ENCODE measurements around the gene FN3KRP.

Gene FN3KRP

DNA sequence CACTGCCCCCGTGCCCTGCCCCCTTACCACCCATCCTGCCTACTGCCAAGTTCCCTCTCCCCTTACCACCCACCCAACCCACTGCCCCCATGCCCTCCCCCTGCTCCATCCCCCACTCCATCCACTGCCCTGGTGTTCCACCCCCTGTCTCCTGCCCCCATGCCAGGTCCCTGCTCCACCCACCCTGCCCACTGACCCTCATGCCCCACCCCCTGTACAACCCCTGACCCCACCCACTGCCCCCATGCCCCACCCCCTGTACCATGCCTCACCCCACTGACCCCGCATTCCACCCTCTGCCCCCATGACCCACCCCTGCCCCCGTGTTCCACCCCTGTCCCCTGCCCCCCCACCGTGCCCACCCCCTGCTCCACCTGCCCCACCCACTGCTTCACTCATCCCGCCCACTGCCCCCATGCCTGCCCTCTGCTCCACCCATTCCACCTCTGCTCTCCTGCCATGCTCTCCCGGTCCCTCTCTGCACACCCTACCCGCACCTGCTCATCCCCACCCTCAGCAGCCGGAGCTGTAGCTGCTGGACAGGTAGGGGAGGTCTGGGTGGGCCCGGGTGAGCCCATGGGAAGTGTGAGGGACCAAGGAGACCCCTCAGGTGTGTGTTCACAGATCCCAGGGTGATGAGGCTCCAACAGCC is 7.4 kb upstream of the FN3KRP start:
- no peak for DNase-seq (ENCODE audit: low read depth in 2 of 2)

- no peak for DNase-seq (ENCODE audit: low read depth in 2 of 2)
Observed at GRCh38 chr17:82709676-82710498, 6.6 kb upstream of the FN3KRP start.

DNA sequence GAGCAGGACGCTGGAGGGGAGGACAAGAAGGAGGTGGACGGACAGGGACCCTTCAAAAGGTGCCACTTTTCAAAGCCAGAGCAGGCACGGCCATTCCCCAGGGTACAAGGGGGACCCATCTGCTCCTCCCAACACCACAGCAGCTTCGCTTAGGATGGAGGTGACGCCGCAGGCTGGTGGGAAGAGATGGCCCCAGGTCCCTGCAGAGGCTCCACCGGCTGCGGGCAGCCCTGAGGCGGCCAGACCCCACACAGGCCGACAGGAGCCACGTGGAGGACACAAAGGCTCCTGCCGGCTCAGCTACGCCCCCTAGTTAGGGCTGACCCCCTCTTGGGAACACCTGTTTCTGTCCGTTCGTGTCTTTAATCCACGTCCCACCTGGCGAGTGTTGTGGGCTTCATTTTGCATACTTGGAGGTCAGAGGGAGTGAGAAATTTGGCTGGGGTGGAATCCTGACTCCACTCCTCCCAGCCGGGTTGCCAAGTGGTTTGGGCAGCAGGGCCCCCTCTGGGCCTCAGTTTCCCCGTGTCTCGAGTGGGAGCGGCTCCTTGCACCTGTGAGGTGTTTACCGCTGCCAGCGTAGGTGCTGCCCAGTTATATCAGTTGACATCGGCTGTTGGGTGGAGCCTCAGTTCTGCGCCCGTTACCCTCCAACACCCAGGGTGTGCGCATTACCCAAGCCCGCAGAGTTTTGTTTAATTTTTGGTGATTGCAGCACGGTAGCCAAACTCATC is 5.8 kb upstream of the FN3KRP start:
- no peak for DNase-seq (ENCODE audit: low read depth in 2 of 2)

DNA sequence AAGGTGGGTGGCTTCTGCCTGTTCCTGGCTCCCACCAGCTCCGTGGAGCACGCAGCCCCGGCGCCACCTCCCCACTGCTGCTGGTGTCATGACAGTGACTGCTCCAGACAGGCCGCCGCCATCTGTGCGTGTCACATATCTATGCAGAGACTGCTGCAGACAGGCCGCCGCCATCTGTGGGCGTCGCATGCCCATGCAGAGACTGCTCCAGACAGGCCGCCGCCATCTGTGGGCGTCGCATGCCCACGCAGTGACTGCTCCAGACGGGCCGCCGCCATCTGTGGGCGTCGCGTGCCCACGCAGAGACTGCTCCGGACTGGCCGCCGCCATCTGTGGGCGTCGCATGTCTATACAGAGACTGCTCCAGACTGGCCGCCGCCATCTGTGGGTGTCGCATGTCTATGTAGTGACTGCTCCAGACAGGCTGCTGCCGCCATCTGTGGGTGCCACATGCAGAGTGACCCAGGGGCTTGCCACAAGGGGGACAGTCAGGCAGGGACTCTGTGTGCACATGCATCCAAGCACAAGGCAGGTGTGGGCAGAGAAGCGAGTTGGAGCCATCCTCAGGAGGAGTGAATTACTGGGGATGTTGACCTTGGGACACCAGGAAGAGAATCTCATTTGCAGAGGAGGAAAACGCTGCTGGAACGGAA is 3.3 kb upstream of the FN3KRP start:
- no peak for DNase-seq (ENCODE audit: low read depth in 2 of 2)

DNA sequence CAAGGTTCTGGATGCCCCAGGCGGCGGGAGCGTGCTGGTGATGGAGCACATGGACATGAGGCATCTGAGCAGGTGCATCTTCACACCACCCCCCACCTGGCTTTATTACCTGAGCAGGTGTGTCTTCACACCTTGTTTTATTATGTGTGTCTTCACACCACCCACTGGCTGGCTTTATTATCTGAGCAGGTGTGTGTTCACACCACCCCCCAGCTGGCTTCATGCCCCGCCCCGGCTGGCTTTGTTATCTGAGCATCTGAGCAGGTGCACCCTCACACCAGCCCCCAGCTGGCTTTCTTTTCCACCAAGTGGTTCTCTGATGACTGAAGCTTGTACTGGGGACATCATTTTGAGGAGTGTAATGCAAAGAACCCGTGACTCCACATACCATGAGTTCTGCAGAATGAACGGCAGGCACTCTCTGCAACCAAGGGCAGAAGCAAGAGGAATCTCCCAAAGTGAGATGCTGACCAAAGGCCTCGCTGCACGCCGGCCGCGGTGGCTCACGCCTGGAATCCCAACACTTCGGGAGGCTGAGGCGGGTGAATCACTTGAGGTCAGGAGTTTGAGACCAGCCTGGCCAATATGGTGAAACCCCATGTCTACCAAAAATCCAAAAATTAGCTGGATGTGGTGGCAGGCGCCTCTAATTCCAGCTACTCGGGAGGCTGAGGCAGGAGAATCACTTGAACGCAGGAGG is 2.6 kb downstream of the FN3KRP start:
- DNase-seq (ENCODE audit: low read depth in 2 of 2), result no peak

GRCh38 chr17:82720204-82720603 is 3.7 kb downstream of the FN3KRP start:
- DNase-seq (ENCODE audit: low read depth in 2 of 2), result no peak

GRCh38 chr17:82722341-82723013 is 6.0 kb downstream of the FN3KRP start:
- DNase-seq (ENCODE audit: low read depth in 2 of 2), result no peak

DNA sequence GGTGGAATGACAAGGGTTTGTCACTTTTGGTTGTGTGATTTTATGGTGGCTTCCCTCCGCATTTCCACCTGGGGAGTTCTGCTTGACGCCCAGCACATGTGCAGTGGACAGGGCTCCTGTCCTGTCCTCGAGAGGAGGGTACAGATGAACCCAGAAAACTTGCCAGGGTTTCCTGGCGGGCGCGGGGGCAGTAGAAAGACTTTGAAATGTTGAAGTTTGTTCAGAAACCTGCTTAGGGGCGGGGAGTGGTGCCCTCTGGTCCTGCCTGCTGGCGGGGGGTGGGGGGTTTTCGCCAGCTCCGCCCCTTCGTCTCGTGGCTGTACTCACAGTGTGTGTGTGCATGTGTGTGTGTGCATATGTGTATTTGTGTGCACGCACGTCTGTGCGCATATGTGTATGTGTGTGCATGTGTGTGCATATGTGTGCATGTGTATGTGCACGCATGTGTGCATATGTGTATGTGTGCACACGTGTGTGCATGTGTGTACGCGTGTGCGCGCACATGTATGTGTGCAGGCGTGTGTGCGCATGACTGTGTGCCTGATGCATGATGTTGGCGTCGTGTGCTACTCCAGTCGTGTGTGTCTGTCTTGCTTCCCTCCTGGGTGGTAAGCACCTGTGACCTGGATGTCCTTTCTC is 6.8 kb downstream of the FN3KRP start:
- DNase-seq (ENCODE audit: low read depth in 2 of 2), result no peak

- DNase-seq (ENCODE audit: low read depth in 2 of 2), result no peak
Observed at GRCh38 chr17:82726427-82726826, 9.9 kb downstream of the FN3KRP start.

GRCh38 chr17:82729479-82730260 is 13.2 kb downstream of the FN3KRP start:
- DNase-seq (ENCODE audit: low read depth in 2 of 2), result no peak

GRCh38 chr17:82732118-82732743 is 15.7 kb downstream of the FN3KRP start:
- DNase-seq (ENCODE audit: low read depth in 2 of 2), result no peak

DNA sequence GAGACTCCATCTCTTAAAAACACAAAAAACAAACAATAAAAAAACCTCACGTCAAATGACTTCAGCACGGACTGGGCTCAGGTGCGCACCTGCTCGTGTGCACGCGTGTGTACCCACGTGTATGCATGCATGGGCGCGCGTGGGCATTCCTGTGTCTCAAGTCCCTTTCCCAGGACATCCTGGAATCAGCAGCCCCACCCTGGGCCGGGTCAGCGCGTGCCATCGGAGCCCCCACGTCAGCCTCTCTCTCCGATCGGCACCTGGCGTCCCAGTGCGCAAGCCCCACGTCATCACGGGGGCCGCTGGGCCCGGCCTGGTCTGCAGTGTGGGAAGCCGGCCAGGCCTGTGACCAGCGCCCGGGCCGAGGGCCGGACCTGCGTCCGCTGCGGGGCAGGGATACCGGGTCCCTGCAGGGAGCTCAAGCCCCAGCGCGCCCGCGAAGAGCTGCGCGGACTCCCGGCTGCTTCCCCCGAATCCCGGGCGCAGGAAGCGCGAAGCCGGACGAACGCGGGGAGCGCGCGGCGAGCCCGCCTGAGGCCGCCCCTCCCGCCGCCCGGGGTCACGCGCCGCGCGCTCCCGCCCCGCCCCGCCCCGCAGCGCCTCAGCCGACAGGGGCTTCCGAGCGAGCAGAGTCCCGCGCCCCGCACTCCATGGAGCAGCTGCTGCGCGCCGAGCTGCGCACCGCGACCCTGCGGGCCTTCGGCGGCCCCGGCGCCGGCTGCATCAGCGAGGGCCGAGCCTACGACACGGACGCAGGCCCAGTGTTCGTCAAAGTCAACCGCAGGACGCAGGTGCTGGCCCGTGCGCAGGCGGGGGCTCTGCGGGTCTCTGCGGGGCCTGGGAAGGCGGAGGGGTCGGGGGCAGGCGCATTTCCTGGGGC is 18.7 kb downstream of the FN3KRP start, which contains the start of gene FN3K:
Gene FN3K (plus strand): TSS at position 629 of the 880 bp plus-strand sequence. CDS start 22 bp downstream, at position 651.
- no peak for DNase-seq (ENCODE audit: low read depth in 2 of 2)

- no peak for DNase-seq (ENCODE audit: low read depth in 2 of 2)
Observed at GRCh38 chr17:82736511-82737185, 20.1 kb downstream of the FN3KRP start.

DNA sequence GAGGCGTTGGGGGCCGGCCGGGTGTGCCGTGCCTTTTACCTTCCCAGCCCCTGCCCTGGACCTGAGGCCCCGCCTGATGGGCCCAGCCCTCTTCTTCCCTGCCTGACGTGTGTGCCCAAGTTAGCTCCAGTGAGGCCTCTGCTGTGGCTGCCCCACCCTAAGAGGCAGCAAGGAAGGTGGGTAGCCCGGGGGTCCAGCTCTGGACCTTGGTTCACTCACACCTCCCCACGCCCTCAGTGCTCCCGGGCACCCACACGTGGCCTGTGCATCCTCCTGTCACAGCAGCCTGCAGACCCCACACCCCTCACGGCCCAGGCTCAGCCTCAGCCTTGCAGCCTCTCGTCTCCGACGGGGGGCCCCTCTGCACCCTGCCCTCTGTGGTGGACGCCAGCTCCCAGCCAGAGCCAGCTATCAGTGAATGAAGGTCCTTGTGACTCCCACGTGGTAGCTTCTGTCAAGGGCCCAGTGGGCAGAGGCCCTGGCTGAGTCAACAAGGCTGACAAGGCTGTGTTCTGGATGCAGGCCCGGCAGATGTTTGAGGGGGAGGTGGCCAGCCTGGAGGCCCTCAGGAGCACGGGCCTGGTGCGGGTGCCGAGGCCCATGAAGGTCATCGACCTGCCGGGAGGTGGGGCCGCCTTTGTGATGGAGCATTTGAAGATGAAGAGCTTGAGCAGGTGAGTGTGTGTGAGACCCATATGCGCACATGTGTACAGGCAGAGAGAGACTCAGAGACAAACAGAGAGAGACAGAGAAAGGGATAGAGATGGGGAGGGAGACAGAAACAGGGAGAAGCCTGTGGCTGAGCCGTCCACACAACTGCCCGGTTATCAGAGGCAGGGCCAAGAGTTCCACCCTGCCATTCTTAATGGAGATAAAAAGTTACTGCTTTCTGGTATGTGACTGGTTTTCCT is 21.7 kb downstream of the FN3KRP start:
- DNase-seq (ENCODE audit: low read depth in 2 of 2), result no peak

DNA sequence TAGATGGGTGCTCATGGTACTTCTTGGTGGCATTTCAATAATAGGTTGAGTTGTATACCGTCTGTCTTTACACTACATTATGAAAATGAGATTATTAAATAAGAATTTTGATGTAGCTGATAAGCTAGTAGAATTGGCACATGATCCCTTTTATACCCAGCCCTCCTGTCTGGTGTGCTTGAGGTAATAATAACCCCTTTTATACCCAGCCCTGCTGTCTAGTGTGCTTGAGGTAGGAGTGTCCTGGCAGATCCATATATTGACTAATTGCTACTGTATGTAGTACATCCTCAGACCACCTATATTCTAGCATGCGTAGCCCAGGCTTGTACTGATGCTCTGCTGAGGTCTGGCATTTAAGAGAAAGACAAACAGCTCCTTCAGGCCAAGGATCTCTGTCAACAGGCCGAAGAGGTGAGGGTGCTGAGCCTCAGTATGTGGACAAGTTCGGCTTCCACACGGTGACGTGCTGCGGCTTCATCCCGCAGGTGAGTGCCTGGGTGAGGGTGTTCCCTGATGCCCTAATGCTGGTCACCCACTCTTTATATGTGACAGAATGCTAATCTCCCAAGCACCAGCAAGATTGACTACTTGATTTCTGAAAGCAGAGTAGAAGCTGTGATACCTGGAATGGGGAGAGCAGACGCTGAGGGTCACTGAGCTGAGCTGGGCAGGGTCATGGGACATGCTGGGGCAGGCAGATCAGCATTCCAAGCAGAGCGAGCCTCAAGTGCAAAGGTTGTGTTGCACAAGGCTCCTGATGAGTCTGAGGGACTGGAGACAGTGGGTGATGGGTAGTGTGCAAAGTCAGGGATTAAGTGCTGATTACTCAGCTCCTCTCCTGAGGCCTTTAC is 24.6 kb downstream of the FN3KRP start:
- DNase-seq (ENCODE audit: low read depth in 2 of 2), result no peak

Measured in stimulated activated CD8-positive, alpha-beta memory T cell treated with anti-CD3 and anti-CD28 coated beads, Interleukin-2, amount 100 ng/mL, for 1 hour (primary cell).